HG02970 (cell line): ENCODE measurements around the gene STAT5B.
"Not testable (repeated sequence)": the region's sequence is repeated elsewhere in the genome, so short reads cannot be mapped to it uniquely, and the experiment has no call there.

Source experiments
- ATAC-seq: cut with Tn5 transposase; IDR thresholded peaks from one replicate; pipeline ENCODE4 v1.9.1; 2021; ENCODE audit warnings: mild to moderate bottlenecking, moderate library complexity, moderate number of reproducible peaks; ENCODE audit not compliant: unreplicated experiment, low FRiP score

STAT5B gene

GRCh38 chr17:42201458-42201772, 74.8 kb downstream of the STAT5B start:
- no peak for ATAC-seq

- no peak for ATAC-seq
These were observed 75.3 kb downstream of the STAT5B start for GRCh38 chr17:42200706-42201457.

DNA sequence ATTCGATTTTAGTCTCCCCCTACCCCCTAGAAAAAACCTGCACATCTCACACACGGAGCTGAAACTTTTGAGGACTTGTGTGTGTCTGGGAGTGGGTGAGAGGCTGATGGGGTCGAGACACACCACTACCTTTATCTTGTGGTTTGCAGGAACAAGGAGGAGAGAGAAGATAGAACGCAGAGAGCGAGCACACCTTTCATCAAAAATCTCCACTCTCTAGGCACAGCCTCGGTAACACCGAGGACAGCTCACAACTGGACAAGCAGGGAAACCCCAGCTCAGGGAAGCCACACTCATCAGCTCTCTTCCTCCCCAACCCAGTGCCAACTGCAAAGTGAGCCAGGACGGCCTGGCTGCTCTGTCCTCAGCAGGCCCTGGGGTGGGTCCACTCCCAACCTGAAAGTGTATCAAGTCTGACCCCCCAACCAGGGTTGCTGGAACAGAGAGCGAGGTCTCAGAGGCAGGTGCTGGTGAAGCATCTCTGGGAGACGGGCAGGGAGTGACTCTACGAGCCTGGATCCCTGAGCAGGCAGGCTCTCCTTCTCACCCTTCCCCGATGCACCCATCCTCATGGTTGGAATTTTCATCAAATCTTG, 76.7 kb downstream of the STAT5B start:
- ATAC-seq: no peak

GRCh38 chr17:42198897-42199296, 77.3 kb downstream of the STAT5B start:
- no peak for ATAC-seq

DNA sequence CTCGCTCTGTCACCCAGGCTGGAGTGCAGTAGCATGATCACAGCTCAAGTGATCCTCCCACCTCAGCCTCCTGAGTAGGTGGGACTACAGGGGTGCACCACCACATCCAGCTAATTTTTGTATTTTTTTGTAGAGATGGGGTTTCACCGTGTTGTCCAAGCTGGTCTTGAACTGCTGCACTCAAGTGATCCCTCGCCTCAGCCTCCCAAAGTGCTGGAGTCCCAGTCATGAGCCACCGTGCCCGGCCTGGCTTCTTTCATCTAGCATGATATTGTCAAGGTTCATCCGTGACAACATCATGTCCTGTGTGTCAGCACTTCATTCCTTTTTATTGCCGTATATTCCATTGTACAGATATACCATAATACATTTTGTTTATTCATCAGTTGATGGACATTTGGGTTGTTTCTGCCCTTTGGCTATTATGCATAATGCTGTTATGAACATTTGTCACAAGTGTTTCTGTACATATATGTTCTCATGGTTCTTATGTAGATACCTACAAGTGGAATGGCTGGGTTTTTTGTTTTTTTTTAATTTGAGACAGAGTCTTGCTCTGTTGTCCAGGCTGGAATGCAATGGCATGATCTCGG, 78.5 kb downstream of the STAT5B start:
- ATAC-seq: no peak

GRCh38 chr17:42193969-42194899, 82.0 kb downstream of the STAT5B start, which contains the start of gene GHDC:
Gene GHDC (minus strand): TSS chr17:42194494. CDS start chr17:42193581, 913 bp downstream.
- ATAC-seq: peak; percentile 72

DNA sequence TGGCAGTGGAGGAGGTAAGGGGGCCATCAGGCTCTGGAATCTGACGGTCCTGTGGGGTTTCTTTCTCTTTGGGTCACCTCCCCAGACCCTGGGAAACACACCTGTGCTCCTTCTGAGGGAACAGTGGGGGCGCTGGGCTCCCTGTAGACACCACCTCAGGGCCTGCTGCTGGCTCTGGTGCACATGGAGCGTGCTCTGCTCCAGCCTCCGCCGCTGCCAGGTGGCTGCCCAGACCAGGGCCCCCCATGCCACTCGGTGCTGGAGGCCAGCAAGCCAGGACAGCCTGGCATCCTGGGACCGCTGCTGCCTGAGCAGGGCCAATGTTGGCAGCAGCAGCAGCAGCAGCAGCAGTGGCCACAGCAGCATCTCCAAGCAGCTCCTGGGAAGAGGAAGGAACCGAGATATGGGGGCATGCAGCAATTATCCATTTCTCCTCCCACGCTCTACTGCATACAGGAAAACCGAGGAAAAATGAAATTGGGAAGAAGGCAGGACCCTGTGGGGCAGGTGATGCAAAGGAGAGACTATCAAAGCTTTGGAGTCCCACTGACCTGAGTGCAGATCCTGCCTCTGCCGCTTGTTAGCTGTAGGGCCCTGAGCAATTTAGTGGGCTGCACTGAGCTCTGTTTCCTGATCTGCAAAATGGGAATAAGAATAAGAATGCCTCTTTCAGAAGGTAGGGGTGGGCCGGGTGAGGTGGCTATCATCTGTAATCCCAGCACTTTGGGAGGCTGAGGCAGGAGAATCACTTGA, 82.8 kb downstream of the STAT5B start:
- ATAC-seq: no peak

- ATAC-seq: no peak
These were observed 83.7 kb downstream of the STAT5B start for GRCh38 chr17:42192189-42193126.

DNA sequence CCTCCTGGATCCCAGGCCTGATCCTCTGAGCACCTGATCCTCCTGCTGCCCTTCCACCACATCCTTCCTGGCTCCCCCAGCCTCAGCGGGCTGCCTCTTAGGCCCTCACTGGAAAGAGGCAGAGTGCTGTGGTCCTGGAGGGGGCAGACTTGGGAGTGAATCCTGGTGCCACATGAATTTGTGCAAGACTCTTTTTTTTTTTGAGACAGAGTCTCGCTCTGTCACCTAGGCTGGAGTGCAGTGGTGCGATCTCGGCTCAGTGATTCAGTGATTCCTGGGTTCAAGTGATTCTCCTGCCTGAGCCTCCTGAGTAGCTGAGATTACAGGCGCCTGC, 84.9 kb downstream of the STAT5B start:
- no peak for ATAC-seq

- ATAC-seq: no peak
These were observed 85.5 kb downstream of the STAT5B start for GRCh38 chr17:42190491-42191274.

- ATAC-seq: no peak
These were observed 86.6 kb downstream of the STAT5B start for GRCh38 chr17:42189651-42189965.

DNA sequence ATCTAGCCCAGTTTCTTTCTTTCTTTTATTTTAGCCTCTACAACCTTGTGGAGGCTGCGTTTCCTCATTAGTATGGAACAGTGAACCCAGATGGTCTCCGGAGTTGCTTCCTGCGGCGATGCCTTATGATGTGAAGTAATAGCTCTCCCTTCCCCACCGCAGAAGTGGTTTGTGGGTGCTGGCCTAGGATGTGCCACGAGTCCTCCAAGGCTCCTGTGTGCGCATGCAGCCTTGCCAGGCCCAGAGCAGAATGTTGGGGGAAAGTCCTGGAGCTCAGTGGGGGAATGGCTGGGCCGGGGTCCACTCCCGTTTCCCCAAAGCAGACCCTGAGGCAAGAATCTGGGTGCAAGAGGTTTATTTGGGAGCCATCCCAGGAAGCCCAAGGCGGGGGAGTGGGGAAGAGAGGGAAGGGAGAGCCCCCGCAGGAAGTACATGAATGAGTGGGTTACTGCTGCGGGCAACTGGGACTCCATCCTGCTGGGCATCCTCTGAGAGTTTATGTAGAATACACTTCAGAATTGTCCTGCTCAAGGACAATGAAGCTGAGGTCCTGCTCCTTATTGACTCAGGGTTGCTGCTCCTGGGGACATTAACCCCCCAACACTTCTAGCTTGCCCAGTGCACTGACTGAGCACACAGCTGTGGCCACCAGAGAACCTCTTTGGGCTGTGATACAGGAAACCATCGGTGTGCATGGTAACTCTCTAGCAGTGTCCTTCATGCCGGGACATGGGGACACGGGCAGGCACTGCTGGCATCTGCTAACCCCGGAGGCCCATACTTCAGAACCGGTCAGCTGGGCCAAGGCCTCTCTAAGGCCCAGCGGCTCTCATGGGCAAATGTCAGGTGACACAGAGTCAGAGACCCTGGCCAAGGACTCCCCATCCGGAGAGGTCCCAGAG, 87.2 kb downstream of the STAT5B start:
- no peak for ATAC-seq

- no peak for ATAC-seq
These were observed 88.4 kb downstream of the STAT5B start for GRCh38 chr17:42187833-42188232.

GRCh38 chr17:42186191-42186590, 90.0 kb downstream of the STAT5B start:
- not testable (repeated sequence) for ATAC-seq

- no peak for ATAC-seq
These were observed 90.6 kb downstream of the STAT5B start for GRCh38 chr17:42185621-42185930.

DNA sequence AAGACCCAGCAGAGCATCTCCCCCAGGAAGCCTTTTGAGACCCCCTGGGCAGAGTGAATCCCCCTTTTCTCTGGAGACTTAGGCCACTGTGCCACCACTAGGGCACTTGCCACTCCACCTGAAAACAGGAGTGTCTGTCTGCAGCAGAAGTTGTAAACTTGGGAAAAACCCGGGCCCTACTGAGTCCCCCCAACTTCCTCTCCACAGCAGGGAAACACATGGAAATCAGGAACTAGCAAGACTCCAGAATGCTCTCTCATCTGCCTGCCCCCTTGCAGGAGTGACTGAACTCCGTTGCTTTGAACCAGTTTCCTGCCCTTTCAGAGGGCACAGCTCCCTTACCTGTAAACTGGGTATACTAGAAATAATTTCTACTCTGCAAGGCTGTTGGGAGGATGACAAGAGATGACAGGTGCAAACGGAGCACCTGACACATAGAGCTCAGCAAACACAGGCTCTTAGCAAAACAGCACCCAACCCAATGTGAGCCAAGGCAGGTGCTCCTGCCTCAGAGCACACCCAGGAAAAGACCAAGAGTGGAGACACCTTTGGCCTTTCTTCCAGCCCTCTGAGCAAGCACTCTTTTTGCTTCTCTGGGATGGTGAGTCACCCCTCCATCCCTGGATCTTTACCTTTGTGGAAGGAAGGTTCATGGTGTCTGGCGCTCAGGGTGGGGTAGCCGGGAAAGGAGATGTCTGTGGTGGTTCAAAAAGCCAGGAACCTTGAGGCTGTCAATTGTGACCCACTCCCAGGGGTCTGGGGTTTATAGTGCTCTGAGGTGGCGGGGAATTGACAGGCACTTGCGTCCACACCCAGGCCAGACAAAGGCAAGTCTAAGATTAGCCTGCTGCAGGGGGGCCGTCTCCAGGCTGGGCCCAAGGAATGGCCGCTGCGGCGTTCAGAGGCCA, 91.2 kb downstream of the STAT5B start, which contains the start of gene HCRT:
Gene HCRT, minus strand, starts transcription at position 740 of the 908 bp plus-strand sequence. Its CDS starts 87 bp downstream, at position 653.
- ATAC-seq: no peak
